ENCODE measurements around the gene IGSF21.

- TF ChIP-seq CTCF (IDR thresholded peaks at IDR 0.05), result no peak
- TF ChIP-seq POLR2A (IDR thresholded peaks at IDR 0.05), result no peak
Measured at GRCh38 chr1:18142969-18143368, 35.4 kb downstream of the IGSF21 start.
